ENCODE results near the gene YPEL1.
A peak's percentile ranks its signal among the peaks of the same experiment; 100 is the strongest.

YPEL1 gene

GRCh38 chr22:21650823-21651520 is 84.6 kb downstream of the YPEL1 start:
- TF ChIP-seq CTCF (conservative IDR thresholded peaks at IDR 0.05; ENCODE audit: low read depth, low read length): no peak
- Histone ChIP-seq H3K27ac (peak overlapping the region; percentile 75), H3K36me3 (ENCODE audit: insufficient read depth) (no peaks in the 10 kb centered on the region; the same call in 1 of the 2 replicates), H4K20me1 (ENCODE audit: insufficient read depth) (no peaks in the 10 kb centered on the region), H3K4me2 (peak overlapping the region; percentile 80), H2AFZ (ENCODE audit: low read depth) (peak overlapping the region; percentile 43; the same call in 1 of the 2 replicates), H3K27me3 (ENCODE audit: insufficient read depth, low read depth) (no peaks in the 10 kb centered on the region), H3K4me3 (IDR thresholded peaks at IDR 0.05; ENCODE audit: insufficient read depth, low read depth, low read length) (no peak overlapping the region), H3K4me1 (ENCODE audit: low read depth, poor library complexity, severe bottlenecking) (peaks cover 46% of the 10 kb centered on the region), H3K9ac (peak overlapping the region; percentile 69; the same call in 1 of the 2 replicates), H3K79me2 (ENCODE audit: insufficient read depth, low read depth) (peaks cover 19% of the 10 kb centered on the region; the same call in 1 of the 2 replicates)

DNA sequence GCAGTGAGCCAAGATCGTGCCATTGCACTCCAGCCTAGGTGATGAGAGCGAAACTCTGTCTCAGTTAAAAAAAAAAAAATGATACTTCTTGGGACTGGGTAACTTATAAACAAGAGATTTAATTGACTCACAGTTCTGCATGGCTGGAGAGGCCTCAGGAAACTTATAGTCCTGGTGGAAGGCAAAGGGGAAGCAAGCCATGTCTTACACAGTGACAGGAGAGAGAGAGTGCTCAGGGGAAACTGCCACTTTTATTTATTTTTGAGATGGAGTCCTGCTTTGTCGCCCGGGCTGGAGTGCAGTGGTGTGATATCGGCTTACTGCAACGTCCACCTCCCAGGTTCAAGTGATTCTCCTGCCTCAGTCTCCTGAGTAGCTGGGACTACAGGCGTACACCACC is 85.3 kb downstream of the YPEL1 start:
- Histone ChIP-seq H3K79me2 (ENCODE audit: insufficient read depth, low read depth) (peaks cover 19% of the 10 kb centered on the region; the same call in 1 of the 2 replicates), H4K20me1 (ENCODE audit: insufficient read depth) (no peaks in the 10 kb centered on the region), H2AFZ (ENCODE audit: low read depth) (no peak overlapping the region), H3K9ac (peak overlapping the region; percentile 69; the same call in 1 of the 2 replicates), H3K4me3 (IDR thresholded peaks at IDR 0.05; ENCODE audit: insufficient read depth, low read depth, low read length) (no peak overlapping the region), H3K4me1 (ENCODE audit: low read depth, poor library complexity, severe bottlenecking) (peaks cover 51% of the 10 kb centered on the region), H3K36me3 (ENCODE audit: insufficient read depth) (peaks cover under 1% of the 10 kb centered on the region; the same call in 1 of the 2 replicates), H3K27me3 (ENCODE audit: insufficient read depth, low read depth) (no peaks in the 10 kb centered on the region), H3K4me2 (peak overlapping the region; percentile 80), H3K27ac (peak overlapping the region; percentile 75; the same call in 1 of the 2 replicates)
- TF ChIP-seq CTCF (conservative IDR thresholded peaks at IDR 0.05; ENCODE audit: low read depth, low read length): no peak

All from KMS-11 (cell line).